HCEC 1CT (cell line): ENCODE results near the gene WNT3A.
A peak's percentile ranks its signal among the peaks of the same experiment; 100 is the strongest.

Source experiments
- DNase-seq: peaks from one replicate; pipeline ENCODE4 v3.0.0-alpha.2; 2017

WNT3A gene

GRCh38 chr1:228073061-228073856 is 66.5 kb downstream of the WNT3A start:
- no peak for DNase-seq

- DNase-seq: no peak
Observed at GRCh38 chr1:228073857-228074545, 67.2 kb downstream of the WNT3A start.

GRCh38 chr1:228074954-228075730 is 68.3 kb downstream of the WNT3A start:
- no peak for DNase-seq

GRCh38 chr1:228075801-228076271 is 69.0 kb downstream of the WNT3A start:
- DNase-seq: no peak

GRCh38 chr1:228076796-228077430 is 70.1 kb downstream of the WNT3A start:
- DNase-seq: no peak

GRCh38 chr1:228077565-228078330 is 71.0 kb downstream of the WNT3A start:
- DNase-seq: no peak

GRCh38 chr1:228079013-228079412 is 72.2 kb downstream of the WNT3A start:
- no peak for DNase-seq

- DNase-seq: no peak
Observed at GRCh38 chr1:228079601-228080263, 72.9 kb downstream of the WNT3A start.

- DNase-seq: no peak
Observed at GRCh38 chr1:228081144-228081543, 74.3 kb downstream of the WNT3A start.

GRCh38 chr1:228081578-228082213 is 74.9 kb downstream of the WNT3A start:
- no peak for DNase-seq

- DNase-seq: peak; percentile 92
Observed at GRCh38 chr1:228082214-228082917, 75.6 kb downstream of the WNT3A start, which contains the start of gene ARF1. Gene ARF1, plus strand, starts transcription at chr1:228082708. Its CDS starts 14,407 bp downstream, at chr1:228097115.

- DNase-seq: peak; percentile 52
Observed at GRCh38 chr1:228082918-228083870, 76.4 kb downstream of the WNT3A start.

GRCh38 chr1:228083871-228084278 is 77.1 kb downstream of the WNT3A start:
- no peak for DNase-seq

GRCh38 chr1:228084325-228084724 is 77.5 kb downstream of the WNT3A start:
- DNase-seq: peak; percentile 79

- no peak for DNase-seq
Observed at GRCh38 chr1:228084797-228085196, 78.0 kb downstream of the WNT3A start.

GRCh38 chr1:228085287-228085951 is 78.6 kb downstream of the WNT3A start:
- DNase-seq: peak; percentile 87

- DNase-seq: peak; percentile 75
Observed at GRCh38 chr1:228087771-228088251, 81.0 kb downstream of the WNT3A start.
